GM23338 (cell line): ENCODE measurements around the gene TP53I13. TPM values are rescaled to one million over a fixed set of nuclear protein-coding genes. Genes with fewer than 3 reads are reported as not detected.

Experiments used
- ATAC-seq: fragments of 200-7000 bp; cut with Tn5 transposase; 3 replicates; pipeline ENCODE4 v1.9.1; 2020
- DNase-seq: peaks from one replicate; pipeline ENCODE4 v3.0.0-alpha.2; 2015; ENCODE audit warnings: low spot score
- H2AFZ ChIP-seq: fragments of 200-600 bp; sonication (generic); 2 replicates; pipeline ENCODE4 v1.8.0; 2016; ENCODE audit warnings: antibody characterized with exemption, mild to moderate bottlenecking, moderate library complexity
- H3F3A ChIP-seq: fragments of 200-600 bp; sonication (generic); replicated peaks from 2 replicates; pipeline ENCODE4 v1.8.0; 2017; ENCODE audit warnings: antibody characterized with exemption, mixed run types, low read depth
- H3K27ac ChIP-seq: fragments of 200-600 bp; sonication (generic); 2 replicates; pipeline ENCODE4 v1.6.1; 2016; ENCODE audit warnings: low read depth
- H3K27me3 ChIP-seq: fragments of 200-600 bp; sonication (generic); 2 replicates; pipeline ENCODE4 v1.8.0; 2016; ENCODE audit warnings: mild to moderate bottlenecking, mixed run types, moderate library complexity; ENCODE audit not compliant: insufficient read depth
- H3K36me3 ChIP-seq: fragments of 200-600 bp; sonication (generic); 2 replicates; pipeline ENCODE4 v1.8.0; 2016; ENCODE audit warnings: mild to moderate bottlenecking; ENCODE audit not compliant: insufficient read depth
- H3K4me1 ChIP-seq: fragments of 200-600 bp; sonication (generic); 2 replicates; pipeline ENCODE4 v1.8.0; 2016; ENCODE audit warnings: mild to moderate bottlenecking, moderate library complexity; ENCODE audit not compliant: insufficient read depth
- H3K4me2 ChIP-seq: fragments of 200-600 bp; sonication (generic); 2 replicates; pipeline ENCODE4 v1.7.1; 2017; ENCODE audit warnings: mixed run types
- H3K4me3 ChIP-seq: fragments of 200-600 bp; sonication (generic); 2 replicates; pipeline ENCODE4 v1.6.1; 2016; ENCODE audit warnings: mixed run types
- H3K79me2 ChIP-seq: fragments of 200-600 bp; sonication (generic); replicated peaks from 2 replicates; pipeline ENCODE4 v1.8.0; 2017; ENCODE audit warnings: mild to moderate bottlenecking; ENCODE audit not compliant: insufficient read depth
- H3K9me2 ChIP-seq: fragments of 200-600 bp; sonication (generic); 2 replicates; pipeline ENCODE4 v1.8.0; 2017; ENCODE audit not compliant: insufficient read depth
- H4K20me1 ChIP-seq: fragments of 200-600 bp; sonication (generic); replicated peaks from 2 replicates; pipeline ENCODE4 v1.8.0; 2017; ENCODE audit warnings: mild to moderate bottlenecking; ENCODE audit not compliant: insufficient read depth
- H3K27ac Mint-ChIP-seq: 2 replicates; pipeline ENCODE4 v1.8.0; 2020; ENCODE audit warnings: inconsistent platforms, mild to moderate bottlenecking, moderate library complexity, mixed read lengths
- H3K27me3 Mint-ChIP-seq: 3 replicates; pipeline ENCODE4 v1.8.0; 2022; ENCODE audit warnings: low read depth, mild to moderate bottlenecking, moderate library complexity, mixed read lengths, inconsistent platforms; ENCODE audit not compliant: insufficient read depth, poor library complexity
- H3K36me3 Mint-ChIP-seq: 3 replicates; pipeline ENCODE4 v1.8.0; 2021; ENCODE audit warnings: low read depth, mild to moderate bottlenecking, inconsistent platforms, moderate library complexity, mixed read lengths
- H3K4me1 Mint-ChIP-seq: 3 replicates; pipeline ENCODE4 v1.8.0; 2020; ENCODE audit warnings: mild to moderate bottlenecking, inconsistent platforms, mixed read lengths
- H3K4me3 Mint-ChIP-seq: 3 replicates; pipeline ENCODE4 v1.8.0; 2021; ENCODE audit warnings: moderate library complexity, mild to moderate bottlenecking, inconsistent platforms, mixed read lengths
- H3K9me3 Mint-ChIP-seq: 3 replicates; pipeline ENCODE4 v1.8.0; 2020; ENCODE audit warnings: moderate library complexity, mild to moderate bottlenecking, inconsistent platforms, mixed read lengths
- CREB1 ChIP-seq: fragments of 250-450 bp; sonication (Bioruptor Pico); IDR thresholded peaks from 2 replicates; pipeline ENCODE4 v1.5.0; 2020; ENCODE audit warnings: low read depth, mild to moderate bottlenecking, moderate library complexity
- ETS1 ChIP-seq: IDR thresholded peaks from 2 replicates; pipeline ENCODE4 v1.6.1; 2016; ENCODE audit warnings: antibody characterized with exemption
- EZH2 ChIP-seq: fragments of 200-600 bp; sonication (generic); IDR thresholded peaks from one replicate; pipeline ENCODE4 v1.8.0; 2017; ENCODE audit warnings: antibody characterized with exemption, mild to moderate bottlenecking, low read depth; ENCODE audit not compliant: unreplicated experiment
- JUNB ChIP-seq: IDR thresholded peaks from one replicate; pipeline ENCODE4 v1.6.1; 2016; ENCODE audit warnings: antibody characterized with exemption; ENCODE audit not compliant: unreplicated experiment
- POLR2AphosphoS5 ChIP-seq: IDR thresholded peaks from 2 replicates; pipeline ENCODE4 v1.6.1; 2016; ENCODE audit warnings: antibody characterized with exemption, low read depth
- STAT1 ChIP-seq: IDR thresholded peaks from one replicate; pipeline ENCODE4 v1.6.1; 2016; ENCODE audit warnings: antibody characterized with exemption; ENCODE audit not compliant: unreplicated experiment
- ZNF331 ChIP-seq: fragments of 250-450 bp; sonication (Bioruptor Pico); IDR thresholded peaks from 2 replicates; pipeline ENCODE4 v1.5.0; 2020; ENCODE audit warnings: low read depth, mild to moderate bottlenecking, moderate library complexity
- polyA plus RNA-seq: library from polyadenylated mRNA; unstranded; fragments of >200 nt; fragmentation: Nextera tagmentation; extraction: Ambion mirVana; gene quantifications from 2 replicates; pipeline ENCODE4 v1.2.1, GENCODE V29; 2016
- total RNA-seq: library from RNA; depleted of rRNA; stranded (reverse); fragments of >200 nt; shearing (Covaris generic); gene quantifications from 2 replicates; pipeline ENCODE4 v1.2.3, GENCODE V29; 2014
- TF ChIP-seq, protein P1 (sequence below), 2 experiments: fragments of 200-600 bp in 1 of 2; sonication (generic) in 1 of 2; conservative IDR thresholded peaks; 2 replicates each; pipeline versions ENCODE4 v1.5.1 to v1.6.1; 2016 to 2017; ENCODE audit warnings: antibody characterized with exemption in 2 of 2, low read depth in 2 of 2, mild to moderate bottlenecking in 2 of 2, moderate library complexity in 1 of 2

The TP53I13 gene
- total and polyA plus RNA-seq, 2 experiments from 2014 or later: 21.0 to 38.9 TPM

DNA sequence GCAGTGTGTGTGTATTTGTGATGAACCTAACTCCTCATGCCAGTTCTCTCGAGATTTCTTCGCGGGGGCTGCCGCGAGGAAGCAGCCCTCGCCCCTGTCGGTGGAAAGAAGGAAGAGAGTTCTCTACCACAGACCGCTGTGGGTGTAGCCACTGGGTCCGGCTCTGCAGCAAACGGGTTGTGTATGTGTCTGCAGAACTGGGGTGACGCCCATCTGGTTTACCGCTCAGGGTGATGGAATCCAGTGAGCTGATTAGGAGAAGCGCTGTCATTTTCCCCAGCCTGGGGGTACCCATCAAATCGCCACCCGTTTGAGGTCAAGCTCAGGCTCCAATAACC, 46.5 kb downstream of the TP53I13 start:
- peak overlapping the region; percentile 92 for H3K4me2 ChIP-seq
- peaks cover 31% of the 10 kb centered on the region for H3K4me1 Mint-ChIP-seq
- peaks cover 70% of the 10 kb centered on the region for H3K27me3 ChIP-seq
- 0 out of 2 replicates have a peak, but pooled peaks cover 4% of the 10 kb centered on the region for H3F3A ChIP-seq
- peaks cover 50% of the 10 kb centered on the region for H3K27me3 Mint-ChIP-seq
- no peaks in the 10 kb centered on the region; the same call in 2 of the 3 replicates for H3K9me3 Mint-ChIP-seq
- H3K4me3 Mint-ChIP-seq: peak overlapping the region; percentile 62
- peaks cover 31% of the 10 kb centered on the region for H3K4me1 ChIP-seq
- H4K20me1 ChIP-seq: peaks cover 5% of the 10 kb centered on the region; the same call in 1 of the 2 replicates
- ATAC-seq: no peak
- no peak overlapping the region for H3K27ac ChIP-seq
- no peak overlapping the region for H3K27ac Mint-ChIP-seq
- no peak overlapping the region for H2AFZ ChIP-seq
- no peaks in the 10 kb centered on the region for H3K36me3 ChIP-seq
- peak overlapping the region; percentile 67 for H3K4me3 ChIP-seq
- no peaks in the 10 kb centered on the region for H3K9me2 ChIP-seq
- TF ChIP-seq, protein P1, sequence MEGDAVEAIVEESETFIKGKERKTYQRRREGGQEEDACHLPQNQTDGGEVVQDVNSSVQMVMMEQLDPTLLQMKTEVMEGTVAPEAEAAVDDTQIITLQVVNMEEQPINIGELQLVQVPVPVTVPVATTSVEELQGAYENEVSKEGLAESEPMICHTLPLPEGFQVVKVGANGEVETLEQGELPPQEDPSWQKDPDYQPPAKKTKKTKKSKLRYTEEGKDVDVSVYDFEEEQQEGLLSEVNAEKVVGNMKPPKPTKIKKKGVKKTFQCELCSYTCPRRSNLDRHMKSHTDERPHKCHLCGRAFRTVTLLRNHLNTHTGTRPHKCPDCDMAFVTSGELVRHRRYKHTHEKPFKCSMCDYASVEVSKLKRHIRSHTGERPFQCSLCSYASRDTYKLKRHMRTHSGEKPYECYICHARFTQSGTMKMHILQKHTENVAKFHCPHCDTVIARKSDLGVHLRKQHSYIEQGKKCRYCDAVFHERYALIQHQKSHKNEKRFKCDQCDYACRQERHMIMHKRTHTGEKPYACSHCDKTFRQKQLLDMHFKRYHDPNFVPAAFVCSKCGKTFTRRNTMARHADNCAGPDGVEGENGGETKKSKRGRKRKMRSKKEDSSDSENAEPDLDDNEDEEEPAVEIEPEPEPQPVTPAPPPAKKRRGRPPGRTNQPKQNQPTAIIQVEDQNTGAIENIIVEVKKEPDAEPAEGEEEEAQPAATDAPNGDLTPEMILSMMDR (conservative IDR thresholded peaks at IDR 0.05; ENCODE audit: low read depth in 2 of 2): no peak
- TF ChIP-seq POLR2AphosphoS5: no peak
- TF ChIP-seq CREB1 (CRISPR knock-in tag): no peak
- H3K36me3 Mint-ChIP-seq: peaks cover 4% of the 10 kb centered on the region; the same call in 2 of the 3 replicates
- DNase-seq: peak; percentile 32
- no peaks in the 10 kb centered on the region for H3K79me2 ChIP-seq

DNA sequence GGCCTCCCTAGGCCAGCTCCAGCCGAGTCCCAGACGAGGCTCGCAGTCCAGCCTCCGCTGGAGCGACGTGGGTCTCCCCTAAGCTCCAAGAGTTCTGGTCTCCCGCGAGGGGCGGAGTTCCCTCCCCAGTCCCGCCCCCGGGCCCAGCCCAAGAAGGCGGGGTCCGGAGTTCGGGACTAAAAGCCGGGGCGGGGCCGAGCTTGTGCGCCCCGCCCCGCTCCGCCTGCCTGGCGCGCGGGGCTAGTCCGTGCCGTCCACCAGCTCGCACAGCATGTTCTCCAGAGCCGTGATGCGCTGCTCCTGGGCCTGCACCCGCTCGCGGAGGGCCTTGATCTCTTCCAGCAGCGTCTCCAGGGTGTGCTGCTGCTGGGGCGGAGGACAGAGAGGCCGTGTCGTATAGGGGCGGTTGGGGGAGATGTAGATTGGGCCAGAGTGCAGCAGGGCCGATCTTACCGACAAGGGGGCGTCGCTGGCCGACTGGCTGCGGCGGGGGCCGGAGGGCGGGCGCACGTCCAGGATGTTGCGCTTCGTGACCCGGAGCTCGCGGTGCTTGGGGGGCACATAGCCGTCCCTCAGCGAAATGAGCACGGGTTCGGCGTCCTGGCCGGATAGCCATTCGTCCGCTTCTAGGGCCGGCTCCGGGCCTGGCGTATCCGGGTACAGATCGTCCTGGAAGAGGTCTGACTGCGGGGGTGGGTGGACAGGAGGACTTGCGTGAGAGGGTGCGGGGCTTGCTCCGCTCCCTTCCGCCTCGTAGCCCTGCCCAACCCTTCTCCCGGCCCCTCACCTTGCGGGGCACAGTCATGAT, 47.2 kb downstream of the TP53I13 start:
- peaks cover 5% of the 10 kb centered on the region; the same call in 1 of the 2 replicates for H4K20me1 ChIP-seq
- H3F3A ChIP-seq: 0 out of 2 replicates have a peak, but pooled peaks cover 4% of the 10 kb centered on the region
- no peaks in the 10 kb centered on the region for H3K79me2 ChIP-seq
- DNase-seq (peak; percentile 94), ATAC-seq (peak; percentile 22)
- Mint-ChIP-seq H3K27me3 (peaks cover 54% of the 10 kb centered on the region), H3K4me1 (peaks cover 38% of the 10 kb centered on the region), H3K9me3 (no peaks in the 10 kb centered on the region; the same call in 2 of the 3 replicates), H3K27ac (no peak overlapping the region), H3K36me3 (peaks cover 3% of the 10 kb centered on the region; the same call in 2 of the 3 replicates), H3K4me3 (peak overlapping the region; percentile 78)
- H3K27ac ChIP-seq: no peak overlapping the region
- no peaks in the 10 kb centered on the region for H3K36me3 ChIP-seq
- H2AFZ ChIP-seq: peak overlapping the region; percentile 86; the same call in 1 of the 2 replicates
- H3K4me1 ChIP-seq: peaks cover 34% of the 10 kb centered on the region
- H3K4me2 ChIP-seq: peak overlapping the region; percentile 92
- peaks cover 74% of the 10 kb centered on the region for H3K27me3 ChIP-seq
- TF ChIP-seq STAT1 (no peak), EZH2 (peak; percentile 12)
- no peaks in the 10 kb centered on the region for H3K9me2 ChIP-seq
- peak overlapping the region; percentile 67 for H3K4me3 ChIP-seq

GRCh38 chr17:29616300-29617048, 48.0 kb downstream of the TP53I13 start:
- peak overlapping the region; percentile 78 for H3K4me3 Mint-ChIP-seq

More at GRCh38 chr17:29616300-29617048, 48.0 kb downstream of the TP53I13 start:
- Histone ChIP-seq H3K27ac (no peak overlapping the region), H3K4me1 (peaks cover 34% of the 10 kb centered on the region), H3K79me2 (no peaks in the 10 kb centered on the region), H3K27me3 (peaks cover 80% of the 10 kb centered on the region), H3K4me2 (peak overlapping the region; percentile 92), H3K36me3 (no peaks in the 10 kb centered on the region), H4K20me1 (peaks cover 5% of the 10 kb centered on the region; the same call in 1 of the 2 replicates), H2AFZ (no peak overlapping the region; the same call in 1 of the 2 replicates), H3K9me2 (no peaks in the 10 kb centered on the region), H3F3A (0 out of 2 replicates have a peak, but pooled peaks cover 4% of the 10 kb centered on the region), H3K4me3 (peak overlapping the region; percentile 67)
- no peak for ATAC-seq
- no peaks in the 10 kb centered on the region; the same call in 1 of the 3 replicates for H3K36me3 Mint-ChIP-seq
- H3K9me3 Mint-ChIP-seq: no peaks in the 10 kb centered on the region; the same call in 1 of the 3 replicates
- H3K4me1 Mint-ChIP-seq: peaks cover 39% of the 10 kb centered on the region
- H3K27me3 Mint-ChIP-seq: peaks cover 60% of the 10 kb centered on the region
- no peak overlapping the region for H3K27ac Mint-ChIP-seq
- TF ChIP-seq ETS1: no peak
- peak; percentile 8 for TF ChIP-seq EZH2
- TF ChIP-seq POLR2AphosphoS5: no peak
- TF ChIP-seq, protein P1 (conservative IDR thresholded peaks at IDR 0.05; ENCODE audit: low read depth in 2 of 2): no peak
- no peak for TF ChIP-seq CREB1 (CRISPR knock-in tag)
- TF ChIP-seq JUNB: no peak
- TF ChIP-seq ZNF331 (CRISPR knock-in tag): no peak
- peak; percentile 36 for DNase-seq
